SK-N-SH (cell line): Measurements from ENCODE around the gene ACOT12. TPM values are rescaled to one million over a fixed set of nuclear protein-coding genes. Genes with fewer than 3 reads are reported as not detected.

ENCODE experiments used
- CTCF ChIA-PET: fragments of 300-600, 350-600 bp; formaldehyde crosslinking; extraction: SDS; loops from one replicate; lab custom pipeline; 2021; lab: Yijun Ruan, JAX
- POLR2A ChIA-PET: fragments of 350-600 bp; sonication (Branson Sonifier 250); formaldehyde crosslinking; extraction: SDS; loops from one replicate; lab custom pipeline; 2020; ENCODE audit warnings: antibody characterized with exemption, inconsistent platforms; lab: Yijun Ruan, JAX
- DNase-seq: peaks from one replicate; pipeline ENCODE4 v3.0.0; 2012
- H2AFZ ChIP-seq: fragments of 200-600 bp; sonication (generic); 2 replicates; pipeline ENCODE4 v1.8.1; 2016; ENCODE audit warnings: antibody characterized with exemption, mild to moderate bottlenecking, low read depth
- H3F3A ChIP-seq: fragments of 200-600 bp; sonication (generic); replicated peaks from 2 replicates; pipeline ENCODE3; 2016; ENCODE audit warnings: antibody characterized with exemption, mild to moderate bottlenecking; ENCODE audit not compliant: insufficient read depth
- H3K27ac ChIP-seq, 2 experiments: fragments of 200-500 bp in 1 of 2; fragments of 200-600 bp in 1 of 2; sonication (Bioruptor generic) in 1 of 2; sonication (generic), shearing (Covaris generic) in 1 of 2; 2 replicates each; pipeline versions ENCODE4 v1.5.1 to v1.6.1; 2014 to 2016; ENCODE audit warnings: low read depth in 2 of 2, inconsistent platforms in 1 of 2, low read length in 1 of 2, mild to moderate bottlenecking in 1 of 2, mixed read lengths in 1 of 2
- H3K27me3 ChIP-seq: fragments of 200-600 bp; sonication (generic), shearing (Covaris generic); 2 replicates; pipeline ENCODE4 v1.6.1; 2016; ENCODE audit warnings: mixed run types; ENCODE audit not compliant: insufficient read depth
- H3K36me3 ChIP-seq, 2 experiments: fragments of 200-500 bp in 1 of 2; fragments of 200-600 bp in 1 of 2; sonication (Bioruptor generic) in 1 of 2; sonication (generic) in 1 of 2; replicated peaks in 1 of 2; 2 replicates each; pipeline versions ENCODE3 to v1.5.1; 2014 to 2016; ENCODE audit warnings: low read length in 1 of 2, mild to moderate bottlenecking in 1 of 2; ENCODE audit not compliant: insufficient read depth in 2 of 2, control insufficient read depth in 1 of 2
- H3K4me1 ChIP-seq, 2 experiments: fragments of 200-500 bp in 1 of 2; fragments of 200-600 bp in 1 of 2; sonication (Bioruptor generic) in 1 of 2; sonication (generic), shearing (Covaris generic) in 1 of 2; 2 replicates each; pipeline versions ENCODE4 v1.5.1 to v1.6.1; 2014 to 2016; ENCODE audit warnings: low read depth in 1 of 2, low read length in 1 of 2, mixed run types in 1 of 2; ENCODE audit not compliant: insufficient read depth in 2 of 2, control insufficient read depth in 1 of 2
- H3K4me2 ChIP-seq: fragments of 200-600 bp; sonication (generic), shearing (Covaris generic); 2 replicates; pipeline ENCODE4 v1.6.1; 2017; ENCODE audit warnings: mixed run types
- H3K4me3 ChIP-seq, 2 experiments: fragments of 200-500 bp in 1 of 2; fragments of 200-600 bp in 1 of 2; sonication (Bioruptor generic) in 1 of 2; sonication (generic), shearing (Covaris generic) in 1 of 2; 2 replicates each; pipeline versions ENCODE4 v1.5.1 to v1.8.1; 2014 to 2016; ENCODE audit warnings: low read depth in 2 of 2, inconsistent platforms in 1 of 2, low read length in 1 of 2, mild to moderate bottlenecking in 1 of 2, mixed read lengths in 1 of 2, moderate library complexity in 1 of 2
- H3K79me2 ChIP-seq: fragments of 200-600 bp; sonication (generic); 2 replicates; pipeline ENCODE4 v1.8.1; 2017; ENCODE audit warnings: mild to moderate bottlenecking; ENCODE audit not compliant: insufficient read depth
- H3K9ac ChIP-seq: fragments of 200-600 bp; sonication (generic); 2 replicates; pipeline ENCODE4 v1.6.1; 2017; ENCODE audit warnings: mixed run types
- H3K9me2 ChIP-seq: fragments of 200-600 bp; sonication (generic); 2 replicates; pipeline ENCODE4 v1.6.1; 2017; ENCODE audit warnings: mixed run types
- H3K9me3 ChIP-seq: fragments of 200-600 bp; sonication (generic); 2 replicates; pipeline ENCODE4 v1.6.1; 2017; ENCODE audit warnings: mixed run types, mild to moderate bottlenecking, moderate library complexity
- H4K20me1 ChIP-seq: fragments of 200-600 bp; sonication (generic); 2 replicates; pipeline ENCODE4 v1.6.1; 2017; ENCODE audit warnings: mild to moderate bottlenecking, mixed run types; ENCODE audit not compliant: insufficient read depth
- FOSL2 ChIP-seq: IDR thresholded peaks from 2 replicates; pipeline ENCODE4 v1.4.0; 2012; ENCODE audit warnings: low read depth, mild to moderate bottlenecking, moderate library complexity, borderline replicate concordance
- FOXJ3 ChIP-seq: sonication (generic); formaldehyde crosslinking; IDR thresholded peaks from 2 replicates; pipeline ENCODE4 v1.5.1; 2020; ENCODE audit warnings: mild to moderate bottlenecking, missing genetic modification reagents
- FOXM1 ChIP-seq: IDR thresholded peaks from 2 replicates; pipeline ENCODE4 v1.4.0; 2012; ENCODE audit warnings: low read depth, mild to moderate bottlenecking
- IRF3 ChIP-seq: fragments of 150-350 bp; IDR thresholded peaks from 2 replicates; pipeline ENCODE4 v1.6.1; 2016; ENCODE audit warnings: mild to moderate bottlenecking, low read depth, low read length
- JUND ChIP-seq: IDR thresholded peaks from 2 replicates; pipeline ENCODE4 v1.4.0; 2012
- MAX ChIP-seq: IDR thresholded peaks from 2 replicates; pipeline ENCODE4 v1.4.0; 2012; ENCODE audit warnings: low read depth
- MXI1 ChIP-seq: IDR thresholded peaks from 2 replicates; pipeline ENCODE4 v1.6.1; 2012; ENCODE audit warnings: mild to moderate bottlenecking, low read depth, low read length, improper control_type of control experiment
- NRF1 ChIP-seq: IDR thresholded peaks from 2 replicates; pipeline ENCODE4 v1.6.1; 2012; ENCODE audit warnings: low read depth, mild to moderate bottlenecking, low read length
- RAD21 ChIP-seq: IDR thresholded peaks from 2 replicates; pipeline ENCODE4 v1.6.1; 2012; ENCODE audit warnings: mild to moderate bottlenecking, low read length
- RFX5 ChIP-seq: IDR thresholded peaks from 2 replicates; pipeline ENCODE4 v1.6.1; 2012; ENCODE audit warnings: mild to moderate bottlenecking, improper control_type of control experiment, low read length
- RXRA ChIP-seq: IDR thresholded peaks from 2 replicates; pipeline ENCODE4 v1.4.0; 2012; ENCODE audit warnings: low read depth, mild to moderate bottlenecking, borderline replicate concordance
- SIN3A ChIP-seq: IDR thresholded peaks from 2 replicates; pipeline ENCODE4 v1.6.1; 2012; ENCODE audit warnings: low read depth, mild to moderate bottlenecking, low read length, moderate library complexity, borderline replicate concordance
- SMC3 ChIP-seq: IDR thresholded peaks from 2 replicates; pipeline ENCODE4 v1.6.1; 2012; ENCODE audit warnings: low read depth, low read length, improper control_type of control experiment
- TAF1 ChIP-seq: IDR thresholded peaks from 2 replicates; pipeline ENCODE4 v1.6.1; 2012; ENCODE audit warnings: low read depth, mild to moderate bottlenecking, low read length, moderate library complexity, borderline replicate concordance
- TEAD4 ChIP-seq: IDR thresholded peaks from 2 replicates; pipeline ENCODE4 v1.4.0; 2012; ENCODE audit warnings: mild to moderate bottlenecking, borderline replicate concordance; ENCODE audit not compliant: insufficient read depth
- WGBS: methylation state at CpG from one replicate; pipeline ENCODE4 v1.1.6; 2017; ENCODE audit warnings: low lambda C conversion rate; 5-methylcytosine and 5-hydroxymethylcytosine counted together
- polyA plus RNA-seq, 3 experiments: library from polyadenylated mRNA; depleted of rRNA; stranded (reverse); fragments of >200 nt; gene quantifications; 2 replicates each; pipeline ENCODE4 v1.2.3, GENCODE V29; 2012
- TF ChIP-seq, protein P1 (sequence below): fragments of 200-600 bp; sonication (generic); IDR thresholded peaks from 2 replicates; pipeline ENCODE4 v1.6.1; 2017; ENCODE audit warnings: antibody characterized with exemption, mild to moderate bottlenecking, moderate library complexity

The ACOT12 gene
- polyA plus RNA-seq (2012; rRNA removed) = 0.07 and 0.19 TPM in 2 replicates
- 0.03 TPM in 1 of 2 replicates, not detected in the other for polyA plus RNA-seq (2012; cell fraction: cytosol; rRNA removed)
- 0.23 TPM in 1 of 2 replicates, not detected in the other for polyA plus RNA-seq (2012; cell fraction: nucleus; rRNA removed)

GRCh38 chr5:81393783-81394718 lies at the start of gene ACOT12:
Gene ACOT12 (minus strand): TSS chr5:81394134. CDS start chr5:81394114, 20 bp downstream.
- TF ChIP-seq SMC3 (no peak), TAF1 (no peak)
- H2AFZ ChIP-seq = peak within 1 kb of the TSS; percentile 41; the same call in 1 of the 2 replicates
- no peaks in the 10 kb centered on the region for H3K79me2 ChIP-seq
- H3K9ac ChIP-seq = no peak within 1 kb of the TSS
- H3K4me2 ChIP-seq = peak within 1 kb of the TSS; percentile 69
- H3K4me3 ChIP-seq = peak within 1 kb of the TSS; percentile 42 to 59
- no peaks in the 10 kb centered on the region for H3K27me3 ChIP-seq
- ChIA-PET CTCF (interaction anchor here (0.6 to 1.5 kb wide), 5 partner anchors 9 to 1061 kb away, joined by 3 to 5 read pairs (median 4); no protein-coding TSS in a partner anchor), POLR2A (no interaction called here)
- no peaks in the 10 kb centered on the region for H3K9me2 ChIP-seq
- no peaks in the 10 kb centered on the region for H3K9me3 ChIP-seq
- peak; percentile 73 for DNase-seq
- no peaks in the 10 kb centered on the region; a peak in 1 of 4 replicates for H3K4me1 ChIP-seq
- no peaks in the 10 kb centered on the region for H4K20me1 ChIP-seq
- no peak within 1 kb of the TSS for H3K27ac ChIP-seq
- 47% methylated on average over 31 of the region's 77 CpGs for WGBS
- no peaks in the 10 kb centered on the region for H3F3A ChIP-seq
- H3K36me3 ChIP-seq = no peaks in the 10 kb centered on the region

- DNase-seq = no peak
- POLR2A ChIA-PET = no interaction called here
- no peak overlapping the region for H3K9ac ChIP-seq
- TF ChIP-seq, protein P1, sequence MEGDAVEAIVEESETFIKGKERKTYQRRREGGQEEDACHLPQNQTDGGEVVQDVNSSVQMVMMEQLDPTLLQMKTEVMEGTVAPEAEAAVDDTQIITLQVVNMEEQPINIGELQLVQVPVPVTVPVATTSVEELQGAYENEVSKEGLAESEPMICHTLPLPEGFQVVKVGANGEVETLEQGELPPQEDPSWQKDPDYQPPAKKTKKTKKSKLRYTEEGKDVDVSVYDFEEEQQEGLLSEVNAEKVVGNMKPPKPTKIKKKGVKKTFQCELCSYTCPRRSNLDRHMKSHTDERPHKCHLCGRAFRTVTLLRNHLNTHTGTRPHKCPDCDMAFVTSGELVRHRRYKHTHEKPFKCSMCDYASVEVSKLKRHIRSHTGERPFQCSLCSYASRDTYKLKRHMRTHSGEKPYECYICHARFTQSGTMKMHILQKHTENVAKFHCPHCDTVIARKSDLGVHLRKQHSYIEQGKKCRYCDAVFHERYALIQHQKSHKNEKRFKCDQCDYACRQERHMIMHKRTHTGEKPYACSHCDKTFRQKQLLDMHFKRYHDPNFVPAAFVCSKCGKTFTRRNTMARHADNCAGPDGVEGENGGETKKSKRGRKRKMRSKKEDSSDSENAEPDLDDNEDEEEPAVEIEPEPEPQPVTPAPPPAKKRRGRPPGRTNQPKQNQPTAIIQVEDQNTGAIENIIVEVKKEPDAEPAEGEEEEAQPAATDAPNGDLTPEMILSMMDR = no peak
- TF ChIP-seq SIN3A (no peak), FOSL2 (no peak), MXI1 (no peak), FOXM1 (no peak), RAD21 (no peak), TAF1 (no peak), IRF3 (no peak), TEAD4 (no peak), RFX5 (no peak), RXRA (no peak), NRF1 (no peak), JUND (no peak), FOXJ3 (no peak), MAX (no peak)
- TF ChIP-seq, all 33 proteins: peak for 0
- H3K79me2 ChIP-seq = no peaks in the 10 kb centered on the region
- H3K4me3 ChIP-seq = no peak overlapping the region
- H3K9me3 ChIP-seq = no peaks in the 10 kb centered on the region; the same call in 1 of the 2 replicates
- H3K36me3 ChIP-seq = peaks cover 0 to 8% of the 10 kb centered on the region in 2 experiments
- CTCF ChIA-PET = no interaction called here
- whole genome bisulfite sequencing = 92% methylated on average over 6 of the region's 6 CpGs
- H3K27ac ChIP-seq = no peak overlapping the region
- no peaks in the 10 kb centered on the region for H3K4me1 ChIP-seq
- no peak overlapping the region for H3K4me2 ChIP-seq
- H3K9me2 ChIP-seq = no peaks in the 10 kb centered on the region
- peaks cover 4% of the 10 kb centered on the region for H3F3A ChIP-seq
- H3K27me3 ChIP-seq = no peaks in the 10 kb centered on the region
- no peak overlapping the region for H2AFZ ChIP-seq
- no peaks in the 10 kb centered on the region for H4K20me1 ChIP-seq
These were observed 41.1 kb upstream of the ACOT12 start for GRCh38 chr5:81435023-81435422.
